Gastroesophageal sphincter (tissue), 4 donors: ENCODE results near the gene SWAP70. TPM values are rescaled to one million over a fixed set of nuclear protein-coding genes. Genes with fewer than 3 reads are reported as not detected.

Source experiments
- ATAC-seq: fragments of 150-250 bp; one replicate; pipeline ENCODE4 v1.9.1; 2016; ENCODE audit warnings: mild to moderate bottlenecking, moderate library complexity
- H3K27ac ChIP-seq, 4 donors: fragments of 200-600 bp; sonication (generic) in 3 of 4; 1 replicate in 3 of 4; 2 replicates in 1 of 4; pipeline ENCODE4 v1.5.1; 2016 to 2019
- H3K27me3 ChIP-seq: fragments of 200-600 bp; sonication (generic); one replicate; pipeline ENCODE4 v1.5.1; 2019
- H3K36me3 ChIP-seq, 2 donors: fragments of 200-600 bp; sonication (generic); one replicate each; pipeline ENCODE4 v1.5.1; 2019; ENCODE audit warnings: control low read depth in 1 of 2
- H3K4me1 ChIP-seq, 3 donors: fragments of 200-600 bp; sonication (generic); 1 replicate in 2 of 3; 2 replicates in 1 of 3; pipeline ENCODE4 v1.5.1; 2016 to 2019; ENCODE audit warnings: control low read depth in 2 of 3
- H3K4me3 ChIP-seq, 2 donors: fragments of 200-600 bp; sonication (generic); one replicate each; pipeline ENCODE4 v1.5.1; 2019; ENCODE audit warnings: mild to moderate bottlenecking in 1 of 2, moderate library complexity in 1 of 2
- H3K9me3 ChIP-seq, 3 donors: fragments of 200-600 bp; sonication (generic); one replicate each; pipeline ENCODE4 v1.5.1; 2017 to 2019; ENCODE audit warnings: control low read depth in 2 of 3
- EP300 ChIP-seq: sonication (generic); formaldehyde crosslinking; IDR thresholded peaks from one replicate; pipeline ENCODE4 v1.6.1; 2017; ENCODE audit warnings: antibody characterized with exemption, mild to moderate bottlenecking
- POLR2A ChIP-seq, 2 donors: fragments of 450-650 bp; IDR thresholded peaks; one replicate each; pipeline ENCODE4 v1.6.1; 2017; ENCODE audit warnings: antibody characterized with exemption in 2 of 2, mild to moderate bottlenecking in 2 of 2, moderate library complexity in 1 of 2
- POLR2AphosphoS5 ChIP-seq: sonication (generic); formaldehyde crosslinking; IDR thresholded peaks from one replicate; pipeline ENCODE4 v1.6.1; 2017; ENCODE audit warnings: antibody characterized with exemption
- WGBS, 2 donors: methylation state at CpG; one replicate each; pipeline ENCODE4 v1.1.5; 2018; ENCODE audit warnings: low coverage in 1 of 2; 5-methylcytosine and 5-hydroxymethylcytosine counted together
- total RNA-seq, 4 donors: library from RNA; depleted of rRNA; stranded (reverse); fragments of >200 nt; gene quantifications; one replicate each; pipeline ENCODE4 v1.1.0, GENCODE V29; 2016
- TF ChIP-seq, protein P1 (sequence below), 4 experiments: fragments of 200-600 bp in 2 of 4; fragments of 450-650 bp in 2 of 4; sonication (generic) in 1 of 4; IDR thresholded peaks; one replicate each; pipeline ENCODE4 v1.5.1; 2017 to 2019; ENCODE audit warnings: antibody characterized with exemption in 4 of 4, mild to moderate bottlenecking in 2 of 4, moderate library complexity in 2 of 4

SWAP70 gene
- total RNA-seq, 4 donors from 2014 or later = 32.2 to 65.9 (median 45.0) TPM

GRCh38 chr11:9745411-9746211 is 81.7 kb downstream of the SWAP70 start:
- Histone ChIP-seq H3K4me1 (peaks cover 0 to 37% (median 11%) of the 10 kb centered on the region in 3 donors), H3K27ac (no peak overlapping the region), H3K4me3 (no peak overlapping the region), H3K36me3 (peaks cover 0 to 55% of the 10 kb centered on the region in 2 donors), H3K27me3 (no peaks in the 10 kb centered on the region), H3K9me3 (no peaks in the 10 kb centered on the region)
- TF ChIP-seq EP300 (no peak), POLR2AphosphoS5 (no peak), POLR2A (IDR thresholded peaks at IDR 0.05) (no peak)
- TF ChIP-seq, protein P1, sequence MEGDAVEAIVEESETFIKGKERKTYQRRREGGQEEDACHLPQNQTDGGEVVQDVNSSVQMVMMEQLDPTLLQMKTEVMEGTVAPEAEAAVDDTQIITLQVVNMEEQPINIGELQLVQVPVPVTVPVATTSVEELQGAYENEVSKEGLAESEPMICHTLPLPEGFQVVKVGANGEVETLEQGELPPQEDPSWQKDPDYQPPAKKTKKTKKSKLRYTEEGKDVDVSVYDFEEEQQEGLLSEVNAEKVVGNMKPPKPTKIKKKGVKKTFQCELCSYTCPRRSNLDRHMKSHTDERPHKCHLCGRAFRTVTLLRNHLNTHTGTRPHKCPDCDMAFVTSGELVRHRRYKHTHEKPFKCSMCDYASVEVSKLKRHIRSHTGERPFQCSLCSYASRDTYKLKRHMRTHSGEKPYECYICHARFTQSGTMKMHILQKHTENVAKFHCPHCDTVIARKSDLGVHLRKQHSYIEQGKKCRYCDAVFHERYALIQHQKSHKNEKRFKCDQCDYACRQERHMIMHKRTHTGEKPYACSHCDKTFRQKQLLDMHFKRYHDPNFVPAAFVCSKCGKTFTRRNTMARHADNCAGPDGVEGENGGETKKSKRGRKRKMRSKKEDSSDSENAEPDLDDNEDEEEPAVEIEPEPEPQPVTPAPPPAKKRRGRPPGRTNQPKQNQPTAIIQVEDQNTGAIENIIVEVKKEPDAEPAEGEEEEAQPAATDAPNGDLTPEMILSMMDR (IDR thresholded peaks at IDR 0.05) = no peak
- WGBS, 2 donors = 89 to 97% methylated on average over 5 to 7 of the region's 7 CpGs
- ATAC-seq = no peak

- peaks cover 0 to 37% (median 11%) of the 10 kb centered on the region in 3 donors for H3K4me1 ChIP-seq
- TF ChIP-seq EP300 (no peak), POLR2A (IDR thresholded peaks at IDR 0.05) (no peak), POLR2AphosphoS5 (no peak)
- TF ChIP-seq, protein P1 (IDR thresholded peaks at IDR 0.05) = no peak
- H3K4me3 ChIP-seq = no peak overlapping the region
- no peak for ATAC-seq
- peaks cover 0 to 54% of the 10 kb centered on the region in 2 donors for H3K36me3 ChIP-seq
- peak overlapping the region in 3 of 4 donors; percentile 20 to 67 (median 40) for H3K27ac ChIP-seq
- H3K27me3 ChIP-seq = no peaks in the 10 kb centered on the region
- no peaks in the 10 kb centered on the region for H3K9me3 ChIP-seq
- WGBS, 2 donors = 55 to 56% methylated on average over 1 of the region's 1 CpG
Measured at GRCh38 chr11:9747229-9747628, 83.4 kb downstream of the SWAP70 start.

DNA sequence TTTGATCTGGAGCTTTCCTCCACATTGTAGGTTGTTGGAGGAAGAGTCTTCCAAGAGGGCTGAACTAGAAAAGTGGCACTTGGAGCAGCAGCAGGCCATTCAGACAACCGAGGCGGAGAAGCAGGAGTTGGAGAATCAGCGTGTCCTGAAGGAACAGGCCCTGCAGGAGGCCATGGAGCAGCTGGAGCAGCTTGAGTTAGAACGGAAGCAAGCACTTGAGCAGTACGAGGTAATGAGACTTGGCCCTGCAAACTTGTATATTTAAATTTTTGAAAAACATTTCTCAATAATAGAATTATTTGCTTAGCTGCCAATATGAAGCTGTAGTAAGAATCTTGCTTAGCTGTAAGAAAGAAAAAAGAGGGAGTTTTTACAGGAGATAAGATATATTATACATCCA is 84.0 kb downstream of the SWAP70 start:
- peaks cover 0 to 50% of the 10 kb centered on the region in 2 donors for H3K36me3 ChIP-seq

DNA sequence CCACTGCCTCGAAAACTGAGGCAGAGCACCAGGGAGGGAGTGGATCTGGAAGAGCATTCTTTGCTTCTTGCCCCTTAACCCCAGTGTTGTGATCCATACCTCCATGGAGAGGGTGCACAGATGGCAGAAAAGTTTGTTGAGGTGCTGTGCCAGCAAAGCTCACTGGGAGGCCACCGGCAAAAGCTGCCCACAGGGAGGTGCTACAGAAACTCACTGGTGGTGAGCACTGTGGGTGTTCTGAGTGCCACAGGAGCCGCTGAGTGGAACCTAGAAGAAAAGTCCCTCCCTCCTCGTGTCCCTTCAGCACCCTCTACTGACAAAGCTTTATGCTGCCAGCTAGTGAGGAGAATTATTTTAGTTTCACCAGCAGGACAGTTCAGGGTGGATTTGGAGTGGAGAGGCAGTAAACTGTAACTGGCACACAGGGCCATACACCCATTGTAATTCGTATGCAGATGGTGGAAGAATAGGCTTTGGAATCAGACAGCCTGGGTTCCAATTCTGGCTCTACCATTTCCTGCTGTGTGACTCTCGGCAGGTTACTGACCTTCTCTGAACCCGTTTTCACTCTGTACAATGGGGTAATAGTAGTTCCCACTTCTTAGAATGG is 84.6 kb downstream of the SWAP70 start:
- peak; percentile 86 for ATAC-seq
- TF ChIP-seq POLR2AphosphoS5 = no peak
- TF ChIP-seq, protein P1 (IDR thresholded peaks at IDR 0.05) = peak; percentile 50 to 85 (median 77)
- TF ChIP-seq POLR2A (IDR thresholded peaks at IDR 0.05) = no peak
- Histone ChIP-seq H3K4me3 (no peak overlapping the region), H3K9me3 (no peaks in the 10 kb centered on the region), H3K4me1 (peaks cover 0 to 37% (median 11%) of the 10 kb centered on the region in 3 donors), H3K36me3 (peaks cover 0 to 50% of the 10 kb centered on the region in 2 donors), H3K27ac (peak overlapping the region in 3 of 4 donors; percentile 20 to 67 (median 52)), H3K27me3 (no peaks in the 10 kb centered on the region)
- 38 to 52% methylated on average over 5 to 6 of the region's 7 CpGs for WGBS, 2 donors

More for the DNA sequence above, 84.0 kb downstream of the SWAP70 start:
- Histone ChIP-seq H3K27me3 (no peaks in the 10 kb centered on the region), H3K27ac (peak overlapping the region in 3 of 4 donors; percentile 20 to 67 (median 52)), H3K4me1 (peaks cover 0 to 37% (median 11%) of the 10 kb centered on the region in 3 donors), H3K9me3 (no peaks in the 10 kb centered on the region), H3K4me3 (no peak overlapping the region)
- 20 to 53% methylated on average over 1 to 5 of the region's 5 CpGs for WGBS, 2 donors
- ATAC-seq = peak; percentile 56
- no peak for TF ChIP-seq POLR2A (IDR thresholded peaks at IDR 0.05)
- no peak for TF ChIP-seq EP300
- TF ChIP-seq, protein P1 (IDR thresholded peaks at IDR 0.05) = no peak
- no peak for TF ChIP-seq POLR2AphosphoS5
